Heart left ventricle (tissue), 13 donors: ENCODE results near the gene TMEM253.

Experiments
- CTCF ChIP-seq, 12 donors: fragments of 200-600 bp; sonication (generic) in 4 of 12; IDR thresholded peaks; one replicate each; pipeline versions ENCODE4 v1.5.0 to v1.8.0; 2018 to 2022; ENCODE audit warnings: antibody characterized with exemption in 12 of 12, mild to moderate bottlenecking in 5 of 12
- POLR2A ChIP-seq, 2 donors: fragments of 450-650 bp; IDR thresholded peaks; one replicate each; pipeline ENCODE4 v1.6.1; 2017; ENCODE audit warnings: antibody characterized with exemption in 2 of 2, mild to moderate bottlenecking in 2 of 2, moderate library complexity in 2 of 2
- donor health status: ischemic (EF 13 %, LVEDD 7.1; RV severe dilation, severe dysfunction).
- donor health status: DM: no; HTN: yes; CAD: no.
- donor health status: DM: no; HTN: no; CAD: no.
- donor health status: ischemic (EF 25% LVEDD 6.9; RV normal size, moderate dysfunction).
- donor health status: ischemic (EF 25% LVEDD 5.7; RV mildly dilated, moderate dysfunction).
- donor health status: ischemic (EF 35%, LVEDD 5.7; RV mildly dilated, moderate dysfunction).
- donor health status: nonischemic (EF 11% LVEDD 7.7; RV severe dilation, severe dysfunction).
- donor health status: DM: yes; HTN: yes; CAD: no.
- donor health status: PGD.
- donor health status: ischemic (EF 29% LVEDD 5.4; RV normal size, mild dysfunction).
- donor health status: nonischemic (EF 23%, LVEDD 6.1; RV moderate dilation, normal function).

GRCh38 chr14:21088687-21089086 is 12.2 kb upstream of the TMEM253 start:
- TF ChIP-seq CTCF (IDR thresholded peaks at IDR 0.05) = no peak
- no peak for TF ChIP-seq POLR2A (IDR thresholded peaks at IDR 0.05)
